CD4-positive, alpha-beta memory T cell (primary cell): ENCODE measurements around the gene APLN. TPM values are rescaled to one million over a fixed set of nuclear protein-coding genes. Genes with fewer than 3 reads are reported as not detected.

Source experiments
- CTCF ChIA-PET: fragments of 350-600 bp; sonication (Branson Sonifier 250); formaldehyde crosslinking; loops from one replicate; lab custom pipeline; 2021; ENCODE audit warnings: inconsistent platforms; ENCODE audit not compliant: partially characterized antibody; lab: Charles Lee
- POLR2A ChIA-PET: fragments of 350-600 bp; sonication (Branson Sonifier 250); formaldehyde crosslinking; loops from one replicate; lab custom pipeline; 2021; ENCODE audit not compliant: partially characterized antibody; lab: Charles Lee
- DNase-seq, 5 donors: peaks; one replicate each; pipeline versions ENCODE4 v3.0.0 to v3.0.0-alpha.2; 2020 to 2022; ENCODE audit warnings: mixed read lengths in 1 of 5
- H3K27ac ChIP-seq: one replicate; pipeline ENCODE4 v1.7.0; 2013; ENCODE audit warnings: low read depth, low read length
- H3K27me3 ChIP-seq: 2 replicates; pipeline ENCODE4 v1.7.0; 2013; ENCODE audit warnings: mild to moderate bottlenecking, low read length, moderate library complexity; ENCODE audit not compliant: insufficient read depth
- H3K36me3 ChIP-seq: 2 replicates; pipeline ENCODE4 v1.7.0; 2013; ENCODE audit warnings: mild to moderate bottlenecking, low read length, moderate library complexity; ENCODE audit not compliant: insufficient read depth
- H3K4me1 ChIP-seq: 2 replicates; pipeline ENCODE4 v1.7.0; 2013; ENCODE audit warnings: mild to moderate bottlenecking, low read length, moderate library complexity; ENCODE audit not compliant: insufficient read depth
- H3K4me3 ChIP-seq, 2 donors: one replicate each; pipeline ENCODE4 v1.7.0; 2013; ENCODE audit warnings: low read length in 2 of 2, mild to moderate bottlenecking in 1 of 2
- H3K9me3 ChIP-seq, 2 donors: one replicate each; pipeline ENCODE4 v1.7.0; 2013; ENCODE audit warnings: low read length in 2 of 2, control low read depth in 1 of 2; ENCODE audit not compliant: control insufficient read depth in 1 of 2
- H3K27ac Mint-ChIP-seq, 7 donors: one replicate each; pipeline ENCODE4 v1.8.0; 2020 to 2021; ENCODE audit warnings: mixed read lengths in 7 of 7, mild to moderate bottlenecking in 6 of 7, inconsistent platforms in 3 of 7, moderate library complexity in 3 of 7
- H3K27me3 Mint-ChIP-seq, 2 donors: one replicate each; pipeline ENCODE4 v1.8.0; 2020 to 2021; ENCODE audit warnings: mixed read lengths in 2 of 2
- H3K36me3 Mint-ChIP-seq, 2 donors: one replicate each; pipeline ENCODE4 v1.8.0; 2020 to 2021; ENCODE audit warnings: mixed read lengths in 2 of 2, inconsistent platforms in 1 of 2, mild to moderate bottlenecking in 1 of 2
- H3K4me1 Mint-ChIP-seq, 4 donors: one replicate each; pipeline ENCODE4 v1.8.0; 2020 to 2021; ENCODE audit warnings: mixed read lengths in 4 of 4, mild to moderate bottlenecking in 1 of 4
- H3K4me3 Mint-ChIP-seq, 8 donors: one replicate each; pipeline ENCODE4 v1.8.0; 2020 to 2021; ENCODE audit warnings: mixed read lengths in 8 of 8, mild to moderate bottlenecking in 7 of 8, moderate library complexity in 6 of 8, inconsistent platforms in 3 of 8
- H3K9me3 Mint-ChIP-seq, 8 donors: one replicate each; pipeline ENCODE4 v1.8.0; 2020 to 2021; ENCODE audit warnings: mixed read lengths in 8 of 8, mild to moderate bottlenecking in 5 of 8, inconsistent platforms in 3 of 8, moderate library complexity in 1 of 8
- intact Hi-C: fragments of 100-400 bp; cut with micrococcal nuclease; formaldehyde crosslinking; loops from one replicate; pipeline ENCODE4 v1.15.1; 2023
- polyA plus RNA-seq, 2 donors: library from polyadenylated mRNA; unstranded; fragments of 300-500 nt; fragmentation: Illumina TruSeq; gene quantifications; one replicate each; pipeline ENCODE4 v1.2.3, GENCODE V29; 2021
- total RNA-seq, 2 experiments: library from RNA; stranded (reverse); gene quantifications; one replicate each; pipeline ENCODE4 v1.2.3, GENCODE V29; 2021

Gene APLN
- total and polyA plus RNA-seq, 4 experiments from 2014 or later = not detected

- H3K36me3 ChIP-seq = no peaks in the 10 kb centered on the region
- peaks cover 4% of the 10 kb centered on the region for H3K27me3 ChIP-seq
- H3K9me3 ChIP-seq = no peaks in the 10 kb centered on the region
- no peak overlapping the region for H3K4me3 ChIP-seq
- Mint-ChIP-seq H3K27me3 (peaks cover 0 to 5% of the 10 kb centered on the region in 2 donors), H3K4me1 (peaks cover 3 to 9% (median 6%) of the 10 kb centered on the region in 4 donors), H3K4me3 (peak overlapping the region in 4 of 8 donors; percentile 43 to 71 (median 54)), H3K36me3 (no peaks in the 10 kb centered on the region), H3K9me3 (no peaks in the 10 kb centered on the region), H3K27ac (no peak overlapping the region)
- no peak for DNase-seq
- intact Hi-C loops = no loop called here
- peaks cover 10% of the 10 kb centered on the region for H3K4me1 ChIP-seq
- CTCF ChIA-PET = interaction anchor here (1.1 kb wide), 1 partner anchor 25 kb away, joined by 3 read pairs; no protein-coding TSS in a partner anchor
- POLR2A ChIA-PET = no interaction called here
- no peak overlapping the region for H3K27ac ChIP-seq
Measured at GRCh38 chrX:129652565-129653169, 2.1 kb downstream of the APLN start.

GRCh38 chrX:129651756-129652564 is 2.8 kb downstream of the APLN start:
- no peak overlapping the region for H3K27ac ChIP-seq
- H3K4me3 ChIP-seq = no peak overlapping the region
- Mint-ChIP-seq H3K27me3 (peaks cover 0 to 5% of the 10 kb centered on the region in 2 donors), H3K27ac (no peak overlapping the region), H3K4me3 (peak overlapping the region in 2 of 8 donors; percentile 2 to 46), H3K36me3 (no peaks in the 10 kb centered on the region), H3K9me3 (no peaks in the 10 kb centered on the region), H3K4me1 (peaks cover 3 to 9% (median 6%) of the 10 kb centered on the region in 4 donors)
- H3K9me3 ChIP-seq = no peaks in the 10 kb centered on the region
- intact Hi-C loops = no loop called here
- H3K4me1 ChIP-seq = peaks cover 10% of the 10 kb centered on the region
- DNase-seq = no peak
- CTCF ChIA-PET = interaction anchor here (1.1 to 1.6 kb wide), 2 partner anchors 15 to 26 kb away, joined by 3 to 6 read pairs; no protein-coding TSS in a partner anchor
- peaks cover 4% of the 10 kb centered on the region for H3K27me3 ChIP-seq
- no peaks in the 10 kb centered on the region for H3K36me3 ChIP-seq
- POLR2A ChIA-PET = interaction anchor here (0.6 kb wide), 1 partner anchor 43 kb away, joined by 3 read pairs; no protein-coding TSS in a partner anchor

- POLR2A ChIA-PET = interaction anchor here (0.6 kb wide), 1 partner anchor 44 kb away, joined by 3 read pairs; no protein-coding TSS in a partner anchor
Measured at GRCh38 chrX:129650821-129651510, 3.8 kb downstream of the APLN start.

DNA sequence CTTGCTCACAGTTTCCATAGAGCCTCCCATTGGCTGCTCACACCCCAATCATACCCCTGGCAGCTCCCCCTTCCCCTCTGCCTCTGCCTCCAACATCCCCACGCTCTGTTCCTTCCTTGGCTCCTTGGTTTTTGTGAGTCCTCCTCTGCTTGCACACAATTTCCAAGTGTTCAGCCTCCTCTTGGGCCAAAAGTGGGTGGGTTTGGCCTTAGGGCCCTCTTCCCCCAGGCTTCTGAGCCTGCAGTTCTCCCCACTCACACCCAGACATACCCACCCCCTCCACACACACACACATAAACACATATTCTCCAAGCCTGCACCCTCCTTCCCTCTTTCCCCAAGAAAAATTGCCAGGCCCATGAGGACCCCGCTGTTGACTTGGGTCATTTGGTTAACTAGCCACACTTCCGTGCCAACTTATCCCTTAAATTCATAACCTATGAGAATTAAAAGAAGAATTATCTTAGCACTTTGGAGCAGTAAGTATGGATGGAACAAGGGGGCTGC is 4.5 kb downstream of the APLN start:
- Histone ChIP-seq H3K9me3 (no peaks in the 10 kb centered on the region), H3K36me3 (no peaks in the 10 kb centered on the region), H3K4me3 (no peak overlapping the region), H3K4me1 (peaks cover 5% of the 10 kb centered on the region), H3K27me3 (peaks cover 2% of the 10 kb centered on the region), H3K27ac (no peak overlapping the region)
- peaks cover 0 to 5% of the 10 kb centered on the region in 2 donors for H3K27me3 Mint-ChIP-seq
- ChIA-PET CTCF (interaction anchor here (1.6 kb wide), 1 partner anchor 13 kb away, joined by 6 read pairs; no protein-coding TSS in a partner anchor), POLR2A (no interaction called here)
- no peak overlapping the region for H3K27ac Mint-ChIP-seq
- no peaks in the 10 kb centered on the region for H3K9me3 Mint-ChIP-seq
- H3K4me1 Mint-ChIP-seq = peaks cover 0 to 1% (median 0%) of the 10 kb centered on the region in 4 donors
- intact Hi-C loops = no loop called here
- H3K4me3 Mint-ChIP-seq = no peak overlapping the region
- no peak for DNase-seq
- no peaks in the 10 kb centered on the region for H3K36me3 Mint-ChIP-seq

More at GRCh38 chrX:129650821-129651510, 3.8 kb downstream of the APLN start:
- H3K9me3 ChIP-seq = no peaks in the 10 kb centered on the region
- CTCF ChIA-PET = interaction anchor here (1.1 to 1.6 kb wide), 2 partner anchors 14 to 27 kb away, joined by 3 to 6 read pairs; no protein-coding TSS in a partner anchor
- Mint-ChIP-seq H3K4me3 (no peak overlapping the region), H3K27ac (no peak overlapping the region), H3K9me3 (no peaks in the 10 kb centered on the region), H3K4me1 (peaks cover 3 to 9% (median 6%) of the 10 kb centered on the region in 4 donors), H3K36me3 (no peaks in the 10 kb centered on the region), H3K27me3 (peaks cover 0 to 5% of the 10 kb centered on the region in 2 donors)
- no peak for DNase-seq
- H3K36me3 ChIP-seq = no peaks in the 10 kb centered on the region
- intact Hi-C loops = no loop called here
- H3K27me3 ChIP-seq = peaks cover 4% of the 10 kb centered on the region
- H3K4me1 ChIP-seq = peaks cover 10% of the 10 kb centered on the region
- no peak overlapping the region for H3K27ac ChIP-seq
- H3K4me3 ChIP-seq = no peak overlapping the region

DNA sequence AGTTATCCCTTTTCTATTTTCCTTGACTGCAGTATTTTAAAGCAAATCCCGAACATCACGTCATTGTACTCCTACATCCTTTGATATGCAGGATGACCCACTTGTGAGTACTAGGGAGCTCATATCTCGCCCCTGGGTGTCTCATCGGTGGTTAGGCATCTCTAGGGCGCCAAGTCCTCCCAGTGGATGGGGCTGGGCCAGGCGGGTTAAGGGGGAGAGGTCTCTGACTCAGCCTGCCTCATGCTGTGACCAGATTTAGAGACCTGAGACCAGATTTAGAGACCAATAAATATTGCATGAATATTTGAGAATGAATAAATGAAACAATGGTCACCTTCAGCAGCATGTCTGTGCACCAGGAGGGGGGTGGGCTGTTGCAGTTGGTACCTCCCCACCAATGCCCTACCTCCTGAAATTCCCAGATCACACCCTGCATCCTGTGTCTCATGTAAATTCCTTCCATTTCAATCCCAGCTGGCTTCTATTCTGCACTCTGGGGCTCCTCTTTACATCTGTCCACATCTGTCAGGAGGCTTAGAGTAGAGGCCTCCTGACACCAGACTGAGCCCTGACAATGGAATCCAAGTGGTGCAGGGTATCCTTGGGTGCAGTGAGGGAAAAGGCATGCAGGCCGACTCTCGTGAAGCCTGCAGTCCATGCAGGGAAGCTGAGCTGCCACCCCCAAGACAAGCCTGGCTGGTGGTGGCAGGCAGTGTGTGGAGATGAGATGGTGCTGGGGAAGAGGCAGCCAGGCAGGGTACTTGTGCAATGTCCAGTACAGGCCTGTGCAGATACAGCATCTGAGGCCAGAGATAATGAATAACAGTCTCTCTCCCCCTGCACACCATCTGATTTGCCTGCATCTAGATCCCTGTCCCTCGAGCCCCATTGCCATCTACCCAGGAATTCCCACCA is 5.2 kb downstream of the APLN start:
- Histone ChIP-seq H3K27ac (no peak overlapping the region), H3K27me3 (no peaks in the 10 kb centered on the region), H3K36me3 (no peaks in the 10 kb centered on the region), H3K4me3 (no peak overlapping the region), H3K4me1 (no peaks in the 10 kb centered on the region), H3K9me3 (no peaks in the 10 kb centered on the region)
- intact Hi-C loops = no loop called here
- no peaks in the 10 kb centered on the region for H3K4me1 Mint-ChIP-seq
- ChIA-PET POLR2A (no interaction called here), CTCF (interaction anchor here (1.0 kb wide), 1 partner anchor 12 kb away, joined by 3 read pairs; no protein-coding TSS in a partner anchor)
- H3K9me3 Mint-ChIP-seq = no peaks in the 10 kb centered on the region
- no peak for DNase-seq
- H3K36me3 Mint-ChIP-seq = no peaks in the 10 kb centered on the region
- H3K27me3 Mint-ChIP-seq = peaks cover 0 to 5% of the 10 kb centered on the region in 2 donors
- H3K4me3 Mint-ChIP-seq = no peak overlapping the region
- no peak overlapping the region for H3K27ac Mint-ChIP-seq

- POLR2A ChIA-PET = no interaction called here
- Histone ChIP-seq H3K9me3 (no peaks in the 10 kb centered on the region), H3K36me3 (no peaks in the 10 kb centered on the region), H3K4me1 (no peaks in the 10 kb centered on the region), H3K27me3 (no peaks in the 10 kb centered on the region), H3K4me3 (no peak overlapping the region), H3K27ac (no peak overlapping the region)
- H3K4me3 Mint-ChIP-seq = no peak overlapping the region
- no peaks in the 10 kb centered on the region for H3K9me3 Mint-ChIP-seq
- CTCF ChIA-PET = interaction anchor here (1.0 kb wide), 1 partner anchor 11 kb away, joined by 3 read pairs; no protein-coding TSS in a partner anchor
- peak overlapping the region in 1 of 7 donors; percentile 53 for H3K27ac Mint-ChIP-seq
- intact Hi-C loops = no loop called here
- H3K36me3 Mint-ChIP-seq = no peaks in the 10 kb centered on the region
- no peaks in the 10 kb centered on the region for H3K4me1 Mint-ChIP-seq
- peaks cover 0 to 5% of the 10 kb centered on the region in 2 donors for H3K27me3 Mint-ChIP-seq
- no peak for DNase-seq
Measured at GRCh38 chrX:129648514-129649267, 6.1 kb downstream of the APLN start.
